ENCODE measurements around the gene CD200R1L. TPM values are rescaled to one million over a fixed set of nuclear protein-coding genes. Genes with fewer than 3 reads are reported as not detected.

The CD200R1L gene
- total and polyA plus RNA-seq, 10 donors = not detected

- TF ChIP-seq POLR2A (IDR thresholded peaks at IDR 0.05) (no peak), POLR2AphosphoS5 (IDR thresholded peaks at IDR 0.05) (no peak), CTCF (IDR thresholded peaks at IDR 0.05 in 8 of 11, conservative IDR thresholded peaks at IDR 0.05 in 3 of 11) (no peak)
- Histone ChIP-seq H3K4me3 (no peak overlapping the region), H3K27me3 (replicated peaks in 1 of 7) (no peaks in the 10 kb centered on the region), H3K9me3 (no peaks in the 10 kb centered on the region), H3K36me3 (no peaks in the 10 kb centered on the region), H3K27ac (no peak overlapping the region), H3K4me1 (peaks cover under 1 to 6% (median 2%) of the 10 kb centered on the region in 6 donors)
- 77 to 96% (median 84%) methylated on average over 5 of the region's 5 CpGs for WGBS, 5 donors
- intact Hi-C loops (cut with DNase I; ENCODE audit: low total_unique reads) = no loop called here
- no peak for DNase-seq
Measured at GRCh38 chr3:112806903-112807302, 39.8 kb downstream of the CD200R1L start.

DNA sequence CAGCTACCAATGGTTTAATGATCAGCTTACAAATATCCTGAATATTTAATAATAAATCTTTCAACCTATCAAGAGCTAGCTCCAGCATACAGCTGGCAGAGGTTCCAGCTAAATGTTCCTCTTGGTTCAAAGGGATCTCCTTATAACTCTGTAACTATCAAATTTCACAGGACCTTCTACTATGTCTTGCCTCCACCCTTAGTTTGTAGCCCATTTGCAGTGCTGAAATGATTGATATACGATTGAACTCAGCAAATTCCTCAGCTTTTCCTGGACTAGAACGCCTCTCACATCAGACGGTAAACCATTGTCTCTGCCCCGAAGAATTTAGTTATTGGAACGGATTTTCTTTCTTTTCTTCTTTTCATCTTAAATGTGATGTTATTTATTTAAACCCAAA lies 41.5 kb downstream of the CD200R1L start:
- no peak overlapping the region for H3K4me3 ChIP-seq
- 94 to 98% (median 97%) methylated on average over 5 of the region's 5 CpGs for WGBS, 5 donors
- H3K27ac ChIP-seq = no peak overlapping the region
- no peaks in the 10 kb centered on the region for H3K27me3 ChIP-seq (replicated peaks in 1 of 7)
- TF ChIP-seq POLR2A (IDR thresholded peaks at IDR 0.05) (no peak), POLR2AphosphoS5 (IDR thresholded peaks at IDR 0.05) (no peak), CTCF (IDR thresholded peaks at IDR 0.05 in 8 of 11, conservative IDR thresholded peaks at IDR 0.05 in 3 of 11) (no peak)
- no peaks in the 10 kb centered on the region for H3K36me3 ChIP-seq
- intact Hi-C loops (cut with DNase I; ENCODE audit: low total_unique reads) = no loop called here
- no peaks in the 10 kb centered on the region for H3K9me3 ChIP-seq
- no peak for DNase-seq
- no peaks in the 10 kb centered on the region for H3K4me1 ChIP-seq

- no peak for TF ChIP-seq POLR2A (IDR thresholded peaks at IDR 0.05)
- no peak for TF ChIP-seq CTCF (IDR thresholded peaks at IDR 0.05 in 8 of 11, conservative IDR thresholded peaks at IDR 0.05 in 3 of 11)
- TF ChIP-seq POLR2AphosphoS5 (IDR thresholded peaks at IDR 0.05) = no peak
- no peaks in the 10 kb centered on the region for H3K27me3 ChIP-seq (replicated peaks in 1 of 7)
- no peak for DNase-seq
- 46 to 90% (median 74%) methylated on average over 1 of the region's 1 CpG for WGBS, 5 donors
- no peak overlapping the region for H3K27ac ChIP-seq
- intact Hi-C loops (cut with DNase I; ENCODE audit: low total_unique reads) = no loop called here
- no peaks in the 10 kb centered on the region for H3K9me3 ChIP-seq
- H3K4me1 ChIP-seq = no peaks in the 10 kb centered on the region
- no peak overlapping the region for H3K4me3 ChIP-seq
- H3K36me3 ChIP-seq = no peaks in the 10 kb centered on the region
Measured at GRCh38 chr3:112804021-112804420, 42.6 kb downstream of the CD200R1L start.

GRCh38 chr3:112803467-112803866 lies 43.2 kb downstream of the CD200R1L start:
- TF ChIP-seq CTCF (IDR thresholded peaks at IDR 0.05 in 8 of 11, conservative IDR thresholded peaks at IDR 0.05 in 3 of 11) (no peak), POLR2AphosphoS5 (IDR thresholded peaks at IDR 0.05) (no peak)

More at GRCh38 chr3:112803467-112803866, 43.2 kb downstream of the CD200R1L start:
- WGBS, 5 donors = 47 to 70% (median 63%) methylated on average over 2 of the region's 2 CpGs
- Histone ChIP-seq H3K4me1 (no peaks in the 10 kb centered on the region), H3K27me3 (replicated peaks in 1 of 7) (no peaks in the 10 kb centered on the region), H3K9me3 (no peaks in the 10 kb centered on the region), H3K36me3 (no peaks in the 10 kb centered on the region), H3K27ac (no peak overlapping the region), H3K4me3 (no peak overlapping the region)
- intact Hi-C loops (cut with DNase I; ENCODE audit: low total_unique reads) = no loop called here
- no peak for DNase-seq

Measured in spleen (tissue), 11 donors.